ENCODE results near the gene PRKD2. TPM values are rescaled to one million over a fixed set of nuclear protein-coding genes. Genes with fewer than 3 reads are reported as not detected.
"Not testable (repeated sequence)": the region's sequence is repeated elsewhere in the genome, so short reads cannot be mapped to it uniquely, and the experiment has no call there.

Gene PRKD2
- 143 TPM for polyA plus RNA-seq

- H3K27ac Mint-ChIP-seq, result peak within 1 kb of the TSS; percentile 97 to 99 (median 98)
- H3K4me1 Mint-ChIP-seq, result peaks cover 30 to 51% (median 38%) of the 10 kb centered on the region in 3 donors
- H3K27me3 Mint-ChIP-seq, result no peaks in the 10 kb centered on the region
- peaks cover 4% of the 10 kb centered on the region for H3K36me3 Mint-ChIP-seq
- H3K9me3 Mint-ChIP-seq, result no peaks in the 10 kb centered on the region
- peak within 1 kb of the TSS; percentile 92 to 99 (median 97) for H3K4me3 Mint-ChIP-seq
Measured at GRCh38 chr19:46717034-46717715, at the start of gene PRKD2. Gene PRKD2, minus strand, starts transcription at chr19:46717114. Its CDS starts 744 bp downstream, at chr19:46716370.

GRCh38 chr19:46764817-46765291 lies 47.9 kb upstream of the PRKD2 start:
- peaks cover 2% of the 10 kb centered on the region for H3K36me3 Mint-ChIP-seq
- no peaks in the 10 kb centered on the region for H3K9me3 Mint-ChIP-seq
- no peak overlapping the region for H3K27ac Mint-ChIP-seq
- H3K4me1 Mint-ChIP-seq, result peaks cover 0 to 5% (median 2%) of the 10 kb centered on the region in 3 donors
- H3K4me3 Mint-ChIP-seq, result no peak overlapping the region
- H3K27me3 Mint-ChIP-seq, result no peaks in the 10 kb centered on the region

GRCh38 chr19:46762245-46762890 lies 45.5 kb upstream of the PRKD2 start:
- Mint-ChIP-seq H3K27me3 (no peaks in the 10 kb centered on the region), H3K4me3 (no peak overlapping the region), H3K36me3 (peaks cover 6% of the 10 kb centered on the region), H3K4me1 (peaks cover 2 to 7% (median 5%) of the 10 kb centered on the region in 3 donors), H3K27ac (peak overlapping the region in 1 of 3 donors; percentile 13), H3K9me3 (no peaks in the 10 kb centered on the region)

GRCh38 chr19:46761418-46761831 lies 44.5 kb upstream of the PRKD2 start:
- Mint-ChIP-seq H3K27ac (no peak overlapping the region), H3K9me3 (no peaks in the 10 kb centered on the region), H3K27me3 (no peaks in the 10 kb centered on the region), H3K36me3 (peaks cover 6% of the 10 kb centered on the region), H3K4me3 (no peak overlapping the region), H3K4me1 (peaks cover 0 to 7% (median 3%) of the 10 kb centered on the region in 3 donors)

GRCh38 chr19:46760897-46761296 lies 44.0 kb upstream of the PRKD2 start:
- not testable (repeated sequence) for H3K36me3 Mint-ChIP-seq, H3K27ac Mint-ChIP-seq, H3K4me3 Mint-ChIP-seq, H3K4me1 Mint-ChIP-seq, H3K27me3 Mint-ChIP-seq, H3K9me3 Mint-ChIP-seq

GRCh38 chr19:46760363-46760762 lies 43.4 kb upstream of the PRKD2 start:
- Mint-ChIP-seq H3K27ac (no peak overlapping the region), H3K36me3 (peaks cover 6% of the 10 kb centered on the region), H3K4me1 (peaks cover 0 to 7% (median 3%) of the 10 kb centered on the region in 3 donors), H3K4me3 (no peak overlapping the region), H3K9me3 (no peaks in the 10 kb centered on the region), H3K27me3 (no peaks in the 10 kb centered on the region)

- H3K4me1 Mint-ChIP-seq, result peaks cover 0 to 7% (median 3%) of the 10 kb centered on the region in 3 donors
- no peak overlapping the region for H3K27ac Mint-ChIP-seq
- H3K27me3 Mint-ChIP-seq, result no peaks in the 10 kb centered on the region
- no peak overlapping the region for H3K4me3 Mint-ChIP-seq
- H3K9me3 Mint-ChIP-seq, result no peaks in the 10 kb centered on the region
- H3K36me3 Mint-ChIP-seq, result peaks cover 6% of the 10 kb centered on the region
Measured at GRCh38 chr19:46759817-46760333, 43.0 kb upstream of the PRKD2 start.

GRCh38 chr19:46759206-46759605 lies 42.3 kb upstream of the PRKD2 start:
- H3K27ac Mint-ChIP-seq, result no peak overlapping the region

GRCh38 chr19:46756544-46756888 lies 39.6 kb upstream of the PRKD2 start:
- H3K27me3 Mint-ChIP-seq, result no peaks in the 10 kb centered on the region
- H3K36me3 Mint-ChIP-seq, result peaks cover 11% of the 10 kb centered on the region
- no peak overlapping the region for H3K4me3 Mint-ChIP-seq
- H3K4me1 Mint-ChIP-seq, result peaks cover 4 to 12% (median 5%) of the 10 kb centered on the region in 3 donors
- H3K27ac Mint-ChIP-seq, result no peak overlapping the region
- no peaks in the 10 kb centered on the region for H3K9me3 Mint-ChIP-seq

More at GRCh38 chr19:46759206-46759605, 42.3 kb upstream of the PRKD2 start:
- no peaks in the 10 kb centered on the region for H3K9me3 Mint-ChIP-seq
- H3K4me3 Mint-ChIP-seq, result no peak overlapping the region
- peaks cover 6% of the 10 kb centered on the region for H3K36me3 Mint-ChIP-seq
- H3K4me1 Mint-ChIP-seq, result peaks cover 0 to 7% (median 3%) of the 10 kb centered on the region in 3 donors
- no peaks in the 10 kb centered on the region for H3K27me3 Mint-ChIP-seq

- Mint-ChIP-seq H3K9me3 (no peaks in the 10 kb centered on the region), H3K4me3 (no peak overlapping the region), H3K36me3 (peaks cover 11% of the 10 kb centered on the region), H3K27ac (no peak overlapping the region), H3K27me3 (no peaks in the 10 kb centered on the region), H3K4me1 (peaks cover 4 to 12% (median 5%) of the 10 kb centered on the region in 3 donors)
Measured at GRCh38 chr19:46755853-46756543, 39.1 kb upstream of the PRKD2 start.

GRCh38 chr19:46755077-46755852 lies 38.4 kb upstream of the PRKD2 start:
- H3K27ac Mint-ChIP-seq, result no peak overlapping the region
- peaks cover 11% of the 10 kb centered on the region for H3K36me3 Mint-ChIP-seq
- H3K27me3 Mint-ChIP-seq, result no peaks in the 10 kb centered on the region
- peaks cover 7 to 12% (median 10%) of the 10 kb centered on the region in 3 donors for H3K4me1 Mint-ChIP-seq
- no peak overlapping the region for H3K4me3 Mint-ChIP-seq
- H3K9me3 Mint-ChIP-seq, result no peaks in the 10 kb centered on the region

GRCh38 chr19:46753420-46754155 lies 36.7 kb upstream of the PRKD2 start:
- peaks cover 9% of the 10 kb centered on the region for H3K36me3 Mint-ChIP-seq
- H3K4me3 Mint-ChIP-seq, result peak overlapping the region in 1 of 4 donors; percentile 26
- H3K4me1 Mint-ChIP-seq, result peaks cover 8 to 19% (median 14%) of the 10 kb centered on the region in 3 donors
- no peaks in the 10 kb centered on the region for H3K9me3 Mint-ChIP-seq
- H3K27me3 Mint-ChIP-seq, result no peaks in the 10 kb centered on the region
- no peak overlapping the region for H3K27ac Mint-ChIP-seq

- Mint-ChIP-seq H3K9me3 (no peaks in the 10 kb centered on the region), H3K4me3 (peak overlapping the region in 3 of 4 donors; percentile 67 to 91 (median 86)), H3K36me3 (peaks cover 2% of the 10 kb centered on the region), H3K27me3 (no peaks in the 10 kb centered on the region), H3K27ac (peak overlapping the region; percentile 89 to 99 (median 99)), H3K4me1 (peaks cover 25 to 34% (median 32%) of the 10 kb centered on the region in 3 donors)
Measured at GRCh38 chr19:46748325-46749109, 31.6 kb upstream of the PRKD2 start.

Data from IgD-negative memory B cell (primary cell).